ENCODE measurements around the gene SALL4.
A peak's percentile ranks its signal among the peaks of the same experiment; 100 is the strongest.
"Not testable (repeated sequence)": the region's sequence is repeated elsewhere in the genome, so short reads cannot be mapped to it uniquely, and the experiment has no call there.

SALL4 gene

DNA sequence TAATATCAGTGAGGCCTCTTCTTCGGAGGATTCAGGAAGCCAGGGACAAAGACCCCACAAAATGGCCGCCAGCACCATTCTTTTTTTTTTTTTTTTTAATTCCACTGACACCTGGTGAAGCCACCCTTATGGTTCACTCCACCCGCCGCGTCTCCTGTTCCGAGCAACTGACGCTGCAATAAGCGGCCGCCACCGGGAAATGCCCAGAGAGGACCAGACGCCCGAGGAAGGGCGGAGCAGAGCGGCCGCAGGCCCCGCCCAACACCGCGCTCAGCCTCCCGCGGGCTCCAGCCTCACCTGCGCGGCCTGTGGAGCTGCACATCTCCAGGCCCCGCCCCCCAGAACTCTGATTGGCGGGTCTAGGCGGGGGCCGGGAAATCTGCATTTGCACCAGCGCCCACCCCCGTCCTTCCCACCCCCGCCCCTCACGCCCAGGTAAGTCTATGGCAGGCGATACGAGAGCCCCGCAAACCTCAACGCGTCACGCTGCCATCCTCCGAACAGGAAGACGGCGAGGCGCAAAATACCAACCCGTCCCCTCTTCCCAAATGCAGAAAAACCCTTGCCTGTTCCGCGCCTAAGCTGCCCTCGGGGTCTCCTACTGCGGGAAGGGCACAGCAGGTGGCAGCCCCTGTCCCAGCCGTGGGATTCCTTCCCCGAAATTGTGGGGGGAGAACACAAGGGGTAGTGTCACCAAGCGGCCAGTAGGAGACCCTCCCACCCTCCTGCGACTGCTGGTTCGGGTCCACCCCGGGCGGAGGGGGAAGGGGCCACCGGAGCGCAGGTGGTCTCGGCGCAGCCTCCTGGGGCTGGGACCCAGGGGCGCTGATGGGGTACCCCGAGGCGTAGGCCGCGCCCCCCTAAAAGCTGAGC, 35.1 kb downstream of the SALL4 start:
- peak overlapping the region; percentile 80 for H3K4me3 ChIP-seq (ENCODE audit: low read length)
- TF ChIP-seq, protein P1, sequence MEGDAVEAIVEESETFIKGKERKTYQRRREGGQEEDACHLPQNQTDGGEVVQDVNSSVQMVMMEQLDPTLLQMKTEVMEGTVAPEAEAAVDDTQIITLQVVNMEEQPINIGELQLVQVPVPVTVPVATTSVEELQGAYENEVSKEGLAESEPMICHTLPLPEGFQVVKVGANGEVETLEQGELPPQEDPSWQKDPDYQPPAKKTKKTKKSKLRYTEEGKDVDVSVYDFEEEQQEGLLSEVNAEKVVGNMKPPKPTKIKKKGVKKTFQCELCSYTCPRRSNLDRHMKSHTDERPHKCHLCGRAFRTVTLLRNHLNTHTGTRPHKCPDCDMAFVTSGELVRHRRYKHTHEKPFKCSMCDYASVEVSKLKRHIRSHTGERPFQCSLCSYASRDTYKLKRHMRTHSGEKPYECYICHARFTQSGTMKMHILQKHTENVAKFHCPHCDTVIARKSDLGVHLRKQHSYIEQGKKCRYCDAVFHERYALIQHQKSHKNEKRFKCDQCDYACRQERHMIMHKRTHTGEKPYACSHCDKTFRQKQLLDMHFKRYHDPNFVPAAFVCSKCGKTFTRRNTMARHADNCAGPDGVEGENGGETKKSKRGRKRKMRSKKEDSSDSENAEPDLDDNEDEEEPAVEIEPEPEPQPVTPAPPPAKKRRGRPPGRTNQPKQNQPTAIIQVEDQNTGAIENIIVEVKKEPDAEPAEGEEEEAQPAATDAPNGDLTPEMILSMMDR (conservative IDR thresholded peaks at IDR 0.05; ENCODE audit: low read depth, low read length), result peak; percentile 49
- DNase-seq (ENCODE audit: low read depth), result no peak

DNA sequence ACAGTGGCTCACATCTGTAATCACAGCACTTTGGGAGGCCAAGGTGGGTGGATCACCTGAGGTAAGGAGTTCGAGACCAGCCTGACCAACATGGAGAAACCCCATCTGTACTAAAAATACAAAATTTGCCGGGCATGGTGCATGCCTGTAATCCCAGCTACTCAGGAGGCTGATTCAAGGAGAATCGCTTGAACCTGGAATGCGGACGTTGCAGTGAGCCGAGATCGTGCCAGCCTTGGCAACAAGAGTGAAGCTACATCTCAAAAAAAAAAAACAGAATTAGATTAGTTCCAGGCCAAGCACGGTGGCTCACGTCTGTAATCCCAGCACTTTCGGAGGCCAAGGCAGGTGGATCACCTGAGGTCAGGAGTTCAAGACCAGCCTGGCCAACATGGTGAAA, 36.9 kb downstream of the SALL4 start:
- not testable (repeated sequence) for DNase-seq (ENCODE audit: low read depth); H3K4me3 ChIP-seq (ENCODE audit: low read length)

DNA sequence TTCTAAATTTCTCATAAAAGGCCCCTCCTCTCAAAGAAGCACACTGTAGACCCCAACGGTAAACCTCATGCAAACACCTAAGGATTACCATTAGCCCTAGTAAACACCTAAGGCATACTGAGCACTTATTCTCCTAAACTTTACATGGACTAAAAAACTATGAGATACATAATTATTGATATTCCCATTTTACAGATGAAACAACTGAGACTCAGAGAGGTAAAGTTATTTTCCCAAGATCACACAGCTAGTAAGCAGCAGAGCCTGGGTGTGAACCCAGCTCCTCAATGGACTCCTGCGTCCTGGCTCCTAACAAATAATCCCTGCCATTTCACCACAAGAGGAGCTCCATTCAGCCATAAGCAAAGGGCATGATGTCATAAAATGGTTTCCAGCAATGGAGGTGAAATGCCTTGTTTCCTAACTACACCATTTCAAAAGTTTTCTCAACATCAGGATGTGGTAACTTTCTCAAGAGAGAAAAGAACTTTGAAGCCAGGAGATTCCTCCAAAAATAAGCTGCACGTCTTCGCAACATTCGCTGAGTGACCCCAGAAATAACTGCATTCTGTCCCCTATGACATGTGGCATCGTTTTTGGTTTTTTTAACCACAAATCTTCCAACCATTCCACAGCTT, 38.2 kb downstream of the SALL4 start:
- TF ChIP-seq, protein P1 (conservative IDR thresholded peaks at IDR 0.05; ENCODE audit: low read depth, low read length), result no peak
- DNase-seq (ENCODE audit: low read depth), result no peak
- H3K4me3 ChIP-seq (ENCODE audit: low read length), result no peak overlapping the region

DNA sequence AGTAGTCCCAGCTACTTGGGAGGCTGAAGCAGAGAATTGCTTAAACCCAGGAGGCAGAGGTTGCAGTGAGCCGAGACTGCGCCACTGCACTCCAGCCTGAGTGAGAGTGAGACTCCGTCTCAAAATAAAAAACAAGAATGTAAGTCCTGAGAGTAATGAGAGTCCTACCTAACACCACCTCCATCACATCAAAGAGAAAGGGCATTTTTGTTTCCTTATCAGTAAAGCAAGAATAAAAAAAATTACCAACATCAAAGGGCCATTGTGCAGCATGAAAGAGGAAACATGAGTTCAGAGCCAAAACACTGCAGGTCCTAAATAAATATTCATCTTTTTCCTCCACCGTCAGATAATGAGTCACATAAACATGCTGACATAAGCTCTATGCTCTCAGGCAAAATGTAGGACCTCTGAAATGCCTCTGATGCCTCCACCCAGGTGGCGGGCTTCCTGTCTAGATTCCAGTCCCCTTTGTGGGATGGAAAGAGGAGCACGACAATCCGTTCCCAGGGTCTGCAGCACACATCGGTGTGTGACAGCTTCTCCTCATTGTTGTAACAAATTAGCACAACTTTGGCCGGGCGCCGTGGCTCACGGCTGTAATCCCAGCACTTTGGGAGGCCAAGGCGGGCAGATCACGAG, 41.3 kb downstream of the SALL4 start:
- TF ChIP-seq, protein P1 (conservative IDR thresholded peaks at IDR 0.05; ENCODE audit: low read depth, low read length), result no peak
- no peak overlapping the region for H3K4me3 ChIP-seq (ENCODE audit: low read length)
- DNase-seq (ENCODE audit: low read depth), result no peak

DNA sequence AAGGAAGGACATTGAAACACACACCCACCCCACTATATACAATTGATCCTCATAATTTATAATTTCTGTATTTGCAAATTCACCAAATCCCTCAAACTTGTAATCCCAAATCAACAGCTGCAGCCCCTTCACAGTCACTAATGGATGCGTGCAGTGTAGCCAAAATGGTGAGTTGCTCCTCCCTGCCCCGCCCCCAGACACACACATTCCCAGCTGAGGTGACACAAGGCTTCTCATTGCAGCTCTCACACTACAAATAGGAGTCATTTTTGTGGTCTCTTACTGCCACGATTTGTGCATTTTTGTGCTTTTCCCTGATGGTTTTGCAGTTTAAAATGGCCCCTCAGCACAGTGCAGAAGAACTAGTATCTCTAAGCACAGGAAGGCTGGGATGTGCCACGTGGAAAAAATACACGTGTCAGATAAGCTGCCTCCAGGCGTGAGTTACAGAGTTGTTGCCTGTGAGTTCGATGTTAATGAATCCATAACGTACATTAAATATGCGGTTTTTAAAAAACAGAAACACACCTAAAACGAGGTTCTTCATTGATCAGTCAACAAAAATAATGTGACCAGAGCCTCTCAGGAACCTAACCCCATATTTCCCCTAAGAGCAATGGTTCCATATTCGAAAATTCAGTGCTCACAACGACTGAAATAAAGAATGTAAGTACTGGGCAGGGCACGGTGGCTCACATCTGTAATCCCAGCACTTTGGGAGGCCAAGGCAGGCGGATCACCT, 42.4 kb downstream of the SALL4 start:
- H3K4me3 ChIP-seq (ENCODE audit: low read length), result no peak overlapping the region
- TF ChIP-seq, protein P1 (conservative IDR thresholded peaks at IDR 0.05; ENCODE audit: low read depth, low read length), result no peak
- no peak for DNase-seq (ENCODE audit: low read depth)

DNA sequence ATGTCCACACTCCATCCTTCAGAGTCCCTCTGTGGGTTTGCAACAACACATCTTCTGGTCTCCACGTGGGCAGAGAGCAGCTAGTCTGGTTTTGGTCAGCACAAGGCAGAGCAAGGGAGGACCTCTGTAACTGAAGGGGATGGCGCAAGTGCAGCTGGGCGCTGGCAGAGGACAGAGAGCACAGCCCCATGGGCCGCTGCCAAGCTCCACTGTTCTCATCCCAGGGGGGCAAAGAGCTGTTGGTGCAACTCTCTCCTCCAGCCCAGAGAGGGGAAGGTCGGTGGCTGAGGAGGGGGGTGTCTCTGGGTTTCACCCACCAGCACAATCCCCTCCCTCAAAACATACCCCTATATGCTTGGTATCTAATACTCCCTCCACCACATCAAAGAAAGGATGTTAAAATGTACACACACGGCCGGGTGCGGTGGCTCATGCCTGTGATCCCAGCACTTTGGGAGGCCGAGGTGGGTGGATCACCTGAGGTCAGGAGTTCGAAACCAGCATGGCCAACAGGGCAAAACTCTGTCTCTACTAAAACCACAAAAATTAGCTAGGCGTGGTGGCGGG, 43.3 kb downstream of the SALL4 start:
- TF ChIP-seq, protein P1 (conservative IDR thresholded peaks at IDR 0.05; ENCODE audit: low read depth, low read length), result no peak
- DNase-seq (ENCODE audit: low read depth), result no peak
- no peak overlapping the region for H3K4me3 ChIP-seq (ENCODE audit: low read length)

DNA sequence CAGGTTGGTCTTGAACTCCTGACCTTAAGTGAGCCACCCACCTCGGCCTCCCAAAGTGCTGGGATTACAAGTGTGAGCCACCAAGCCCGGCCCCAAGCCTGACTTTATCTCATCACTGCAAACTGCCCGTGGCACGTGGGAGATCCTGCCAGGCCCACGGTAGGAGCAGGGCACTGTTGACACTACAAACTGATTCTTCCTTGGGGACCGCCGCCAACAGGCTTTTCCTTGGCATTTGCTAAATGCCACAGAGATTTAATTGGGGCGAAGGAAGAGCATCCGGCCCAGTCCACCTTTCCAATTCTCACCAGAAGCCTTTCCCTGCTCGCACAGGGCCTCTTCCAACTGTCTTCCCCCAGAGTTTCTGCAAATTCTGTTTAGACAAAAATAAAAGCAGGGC, 45.1 kb downstream of the SALL4 start:
- no peak for DNase-seq (ENCODE audit: low read depth)
- no peak overlapping the region for H3K4me3 ChIP-seq (ENCODE audit: low read length)
- TF ChIP-seq, protein P1 (conservative IDR thresholded peaks at IDR 0.05; ENCODE audit: low read depth, low read length), result no peak

Data from retinal pigment epithelial cell (primary cell).